Endothelial cell of umbilical vein (primary cell): ENCODE data around the gene RPL11. TPM values are rescaled to one million over a fixed set of nuclear protein-coding genes. Genes with fewer than 3 reads are reported as not detected.

Source experiments
- BruUV-seq: library from RNA; stranded (reverse); fragments of 400-500 nt; replicated peaks from 2 replicates; lab custom pipeline; 2021; lab: Mats Ljungman, UMichigan
- CTCF ChIA-PET: fragments of 300-600, 350-600 bp; sonication (Branson Sonifier 250); formaldehyde crosslinking; loops from one replicate; lab custom pipeline; 2021; ENCODE audit warnings: antibody characterized with exemption, inconsistent platforms; lab: Charles Lee
- POLR2A ChIA-PET: fragments of 300-600, 350-600 bp; sonication (Branson Sonifier 250); formaldehyde crosslinking; loops from one replicate; lab custom pipeline; 2021; ENCODE audit warnings: antibody characterized with exemption, inconsistent platforms; lab: Charles Lee
- DNase-seq: peaks from one replicate; pipeline ENCODE4 v3.0.0-alpha.2; 2011; ENCODE audit warnings: low read depth, low spot score
- FAIRE-seq: peaks from 2 replicates; lab custom pipeline; 2011; peaks lifted over from hg19 to GRCh38; lab: Jason Lieb, UNC
- H2AFZ ChIP-seq: 2 replicates; pipeline ENCODE4 v1.6.0; 2012; ENCODE audit warnings: low read depth, low read length, control low read depth, inconsistent platforms
- H3K27ac ChIP-seq: 2 replicates; pipeline ENCODE4 v1.5.1; 2011; ENCODE audit warnings: low read depth, mild to moderate bottlenecking, control low read depth, low read length, moderate library complexity; ENCODE audit not compliant: insufficient read depth
- H3K27me3 ChIP-seq, 2 experiments: 2 replicates each; pipeline versions ENCODE4 v1.6.0 to v1.6.1; 2011; ENCODE audit warnings: low read length in 2 of 2, mixed read lengths in 1 of 2; ENCODE audit not compliant: control insufficient read depth in 2 of 2, insufficient read depth in 2 of 2
- H3K36me3 ChIP-seq, 2 experiments: 2 replicates in 1 of 2; 3 replicates in 1 of 2; pipeline ENCODE4 v1.5.1; 2011; ENCODE audit warnings: low read length in 2 of 2, mild to moderate bottlenecking in 1 of 2, moderate library complexity in 1 of 2; ENCODE audit not compliant: control insufficient read depth in 2 of 2, insufficient read depth in 2 of 2; ENCODE audit errors: extremely low read depth in 1 of 2
- H3K4me1 ChIP-seq: 3 replicates; pipeline ENCODE4 v1.5.1; 2011; ENCODE audit warnings: mild to moderate bottlenecking, low read length; ENCODE audit not compliant: control insufficient read depth, insufficient read depth; ENCODE audit errors: extremely low read depth
- H3K4me2 ChIP-seq: 2 replicates; pipeline ENCODE4 v1.6.1; 2011; ENCODE audit warnings: low read length, control low read depth, mixed read lengths; ENCODE audit not compliant: insufficient read depth
- H3K4me3 ChIP-seq, 3 experiments: fragments of 200-600 bp in 1 of 3; sonication (generic), shearing (Covaris generic) in 1 of 3; replicated peaks in 1 of 3; 2 replicates each; pipeline ENCODE4 v1.5.1; 2011 to 2016; ENCODE audit warnings: control low read depth in 3 of 3, low read length in 3 of 3, mild to moderate bottlenecking in 2 of 3, inconsistent platforms in 1 of 3, low read depth in 1 of 3, moderate library complexity in 1 of 3; ENCODE audit not compliant: insufficient read depth in 1 of 3
- H3K79me2 ChIP-seq: 2 replicates; pipeline ENCODE4 v1.6.0; 2012; ENCODE audit warnings: low read length, inconsistent platforms; ENCODE audit not compliant: control insufficient read depth, insufficient read depth
- H3K9ac ChIP-seq: replicated peaks from 2 replicates; pipeline ENCODE3; 2011; ENCODE audit warnings: low read length, control low read depth; ENCODE audit not compliant: insufficient read depth; ENCODE audit errors: extremely low read depth
- H3K9me1 ChIP-seq: replicated peaks from 3 replicates; pipeline ENCODE4 v1.6.0; 2011; ENCODE audit warnings: mild to moderate bottlenecking, low read length; ENCODE audit not compliant: control insufficient read depth, insufficient read depth; ENCODE audit errors: extremely low read depth
- H3K9me3 ChIP-seq: replicated peaks from 2 replicates; pipeline ENCODE4 v1.5.1; 2012; ENCODE audit warnings: low read length, inconsistent platforms; ENCODE audit not compliant: control insufficient read depth, insufficient read depth
- H4K20me1 ChIP-seq: replicated peaks from 2 replicates; pipeline ENCODE3; 2011; ENCODE audit warnings: mild to moderate bottlenecking, low read length; ENCODE audit not compliant: control insufficient read depth, insufficient read depth; ENCODE audit errors: extremely low read depth
- CTCF ChIP-seq, 2 donors: IDR thresholded peaks; 1 replicate in 1 of 2; 2 replicates in 1 of 2; pipeline ENCODE4 v1.5.1; 2011; ENCODE audit warnings: low read length in 2 of 2, mild to moderate bottlenecking in 2 of 2, moderate library complexity in 2 of 2, control low read depth in 1 of 2, inconsistent platforms in 1 of 2, low read depth in 1 of 2; ENCODE audit not compliant: insufficient read depth in 1 of 2; ENCODE audit errors: extremely low read depth in 1 of 2
- EZH2 ChIP-seq: IDR thresholded peaks from 2 replicates; pipeline ENCODE4 v1.6.1; 2012; ENCODE audit warnings: borderline replicate concordance, low read depth, mild to moderate bottlenecking, moderate library complexity, low read length, inconsistent platforms; ENCODE audit not compliant: severe bottlenecking
- FOS ChIP-seq: IDR thresholded peaks from 2 replicates; pipeline ENCODE4 v1.6.1; 2011; ENCODE audit warnings: mild to moderate bottlenecking, low read length, moderate library complexity, borderline replicate concordance; ENCODE audit not compliant: insufficient read depth
- GATA2 ChIP-seq: IDR thresholded peaks from 2 replicates; pipeline ENCODE4 v1.7.0; 2011; ENCODE audit warnings: low read depth, mild to moderate bottlenecking, moderate library complexity, mixed read lengths, low read length; ENCODE audit not compliant: insufficient read length, insufficient read depth
- JUN ChIP-seq: IDR thresholded peaks from 2 replicates; pipeline ENCODE4 v1.6.1; 2011; ENCODE audit warnings: borderline replicate concordance, low read depth; ENCODE audit not compliant: insufficient read length, insufficient read depth
- MAX ChIP-seq: IDR thresholded peaks from 2 replicates; pipeline ENCODE4 v1.6.1; 2011; ENCODE audit not compliant: insufficient read depth, insufficient read length
- MYC ChIP-seq: IDR thresholded peaks from one replicate; pipeline ENCODE4 v1.6.1; 2011; ENCODE audit warnings: mild to moderate bottlenecking, low read depth, low read length
- POLR2A ChIP-seq: IDR thresholded peaks from 2 replicates; pipeline ENCODE4 v1.6.1; 2012; ENCODE audit warnings: low read depth, mild to moderate bottlenecking, control low read depth, low read length
- POLR2AphosphoS5 ChIP-seq: IDR thresholded peaks from 2 replicates; pipeline ENCODE4 v1.6.1; 2012; ENCODE audit warnings: low read depth, mild to moderate bottlenecking, control low read depth, low read length, moderate library complexity; ENCODE audit not compliant: insufficient read depth
- dilution Hi-C: fragments of 300-500 bp; cut with MboI; formaldehyde crosslinking; loops from one replicate; pipeline ENCODE4 v1.15.0; 2019; ENCODE audit warnings: low sequenced_read_pairs; ENCODE audit not compliant: extremely low pct_ligation_motif_present
- intact Hi-C: fragments of 100-400 bp; cut with micrococcal nuclease; formaldehyde crosslinking; loops from one replicate; pipeline ENCODE4 v1.10.0; 2022
- polyA plus RNA-seq, 4 experiments: library from polyadenylated mRNA; depleted of rRNA in 3 of 4; stranded (reverse) in 3 of 4; unstranded in 1 of 4; fragments of >200 nt; gene quantifications; 2 replicates each; pipeline versions ENCODE4 v1.2.1 to v1.2.3, GENCODE V29; 2011 to 2012; ENCODE audit warnings: missing spikeins in 1 of 4
- total RNA-seq: library from RNA; stranded (reverse); gene quantifications from 2 replicates; pipeline ENCODE4 v1.2.3, GENCODE V29; 2021

Gene RPL11
- total and polyA plus RNA-seq, 2 donors (not counting 3 experiments of a cell fraction or from before 2014, with no cell fraction given) = 861 to 1,084 TPM

GRCh38 chr1:23704834-23705495 lies 13.4 kb downstream of the RPL11 start:
- no peak overlapping the region for H2AFZ ChIP-seq
- BruUV-seq = no TSS peak
- dilution Hi-C loops = no loop called here
- intact Hi-C loops = no loop called here
- H3K79me2 ChIP-seq = peaks cover 61% of the 10 kb centered on the region
- H3K36me3 ChIP-seq = peaks cover 10 to 18% of the 10 kb centered on the region in 2 experiments
- DNase-seq = no peak
- H3K9me1 ChIP-seq = no peaks in the 10 kb centered on the region
- no peak for FAIRE-seq
- H3K4me3 ChIP-seq = no peak overlapping the region
- H3K4me1 ChIP-seq = no peaks in the 10 kb centered on the region
- no peak overlapping the region for H3K27ac ChIP-seq
- H3K9me3 ChIP-seq = no peaks in the 10 kb centered on the region
- ChIA-PET POLR2A (no interaction called here), CTCF (interaction anchor here (0.7 to 1.0 kb wide), 2 partner anchors 41 to 208 kb away, joined by 4 read pairs; no protein-coding TSS in a partner anchor)
- no peaks in the 10 kb centered on the region for H3K27me3 ChIP-seq
- H3K9ac ChIP-seq = no peak overlapping the region
- H4K20me1 ChIP-seq = no peaks in the 10 kb centered on the region
- no peak for TF ChIP-seq JUN
- no peak for TF ChIP-seq EZH2
- TF ChIP-seq POLR2AphosphoS5 = no peak
- TF ChIP-seq FOS = no peak
- no peak for TF ChIP-seq GATA2
- no peak for TF ChIP-seq MAX
- TF ChIP-seq CTCF (IDR thresholded peaks at IDR 0.05; ENCODE audit: extremely low read depth in 1 of 2, insufficient read depth in 1 of 2, low read depth in 1 of 2, low read length in 2 of 2) = no peak
- no peak for TF ChIP-seq POLR2A
- TF ChIP-seq MYC = no peak
- H3K4me2 ChIP-seq = no peak overlapping the region
